CD4-positive, alpha-beta T cell (primary cell): ENCODE data around the gene SEPTIN8. TPM values are rescaled to one million over a fixed set of nuclear protein-coding genes. Genes with fewer than 3 reads are reported as not detected.

Experiments used
- ATAC-seq: fragments of 200-7000 bp; cut with Tn5 transposase; one replicate; pipeline ENCODE4 v1.10.0; 2022; ENCODE audit warnings: mild to moderate bottlenecking; ENCODE audit not compliant: poor library complexity
- CTCF ChIA-PET: fragments of 350-600 bp; sonication (Branson Sonifier 250); formaldehyde crosslinking; loops from one replicate; lab custom pipeline; 2021; ENCODE audit warnings: antibody characterized with exemption, inconsistent platforms; lab: Charles Lee
- POLR2A ChIA-PET: fragments of 350-600 bp; sonication (Branson Sonifier 250); formaldehyde crosslinking; loops from one replicate; lab custom pipeline; 2021; ENCODE audit warnings: antibody characterized with exemption, inconsistent platforms; lab: Charles Lee
- DNase-seq, 14 experiments: peaks; one replicate each; pipeline ENCODE4 v3.0.0-alpha.2; 2013 to 2020; ENCODE audit warnings: mixed read lengths in 2 of 14
- H3K27ac ChIP-seq, 2 donors: one replicate each; pipeline versions ENCODE4 v1.5.1 to v1.7.0; 2013; ENCODE audit warnings: low read length in 2 of 2, low read depth in 1 of 2, mild to moderate bottlenecking in 1 of 2
- H3K27me3 ChIP-seq, 2 experiments: 1 replicate in 1 of 2; 2 replicates in 1 of 2; pipeline versions ENCODE4 v1.6.1 to v1.7.0; 2013; ENCODE audit warnings: low read length in 2 of 2, control low read depth in 1 of 2, mild to moderate bottlenecking in 1 of 2, moderate library complexity in 1 of 2; ENCODE audit not compliant: insufficient read depth in 2 of 2, control insufficient read depth in 1 of 2
- H3K36me3 ChIP-seq: one replicate; pipeline ENCODE4 v1.6.1; 2013; ENCODE audit warnings: low read length, control low read depth; ENCODE audit not compliant: insufficient read depth
- H3K4me1 ChIP-seq: one replicate; pipeline ENCODE4 v1.6.1; 2013; ENCODE audit warnings: low read length, control low read depth; ENCODE audit not compliant: insufficient read depth
- H3K4me3 ChIP-seq: one replicate; pipeline ENCODE4 v1.5.1; 2013; ENCODE audit warnings: mild to moderate bottlenecking, low read length, moderate library complexity
- H3K9me3 ChIP-seq, 2 experiments: 1 replicate in 1 of 2; 2 replicates in 1 of 2; pipeline versions ENCODE4 v1.6.1 to v1.7.0; 2013; ENCODE audit warnings: low read length in 2 of 2, mild to moderate bottlenecking in 2 of 2, control low read depth in 1 of 2, moderate library complexity in 1 of 2; ENCODE audit not compliant: control insufficient read depth in 1 of 2, insufficient read depth in 1 of 2
- H3K27ac Mint-ChIP-seq: one replicate; pipeline ENCODE4 v1.8.0; 2020; ENCODE audit warnings: mixed read lengths
- H3K27me3 Mint-ChIP-seq: one replicate; pipeline ENCODE4 v1.8.0; 2021; ENCODE audit warnings: mixed read lengths
- H3K36me3 Mint-ChIP-seq: one replicate; pipeline ENCODE4 v1.8.0; 2021; ENCODE audit warnings: low read depth, mixed read lengths
- H3K4me1 Mint-ChIP-seq: one replicate; pipeline ENCODE4 v1.8.0; 2021; ENCODE audit warnings: low read depth, mixed read lengths
- H3K4me3 Mint-ChIP-seq: one replicate; pipeline ENCODE4 v1.8.0; 2020; ENCODE audit warnings: mild to moderate bottlenecking, mixed read lengths
- H3K9me3 Mint-ChIP-seq: one replicate; pipeline ENCODE4 v1.8.0; 2020; ENCODE audit warnings: mixed read lengths
- intact Hi-C, 2 experiments: fragments of 100-400 bp; cut with DNase I in 1 of 2; cut with micrococcal nuclease in 1 of 2; formaldehyde crosslinking; loops; one replicate each; pipeline versions ENCODE4 v1.15.1 to v1.9.0; 2023 to 2025; cut with DNase I, micrococcal nuclease
- total RNA-seq, 174 experiments: library from RNA in 2 of 174; stranded (reverse) in 2 of 174; gene quantifications; one replicate each; pipeline ENCODE4 v1.2.3 and lab custom pipeline; 2021 to 2026
- TF ChIP-seq, protein P1 (sequence below): fragments of 200-600 bp; IDR thresholded peaks from one replicate; pipeline ENCODE4 v1.8.0; 2022; ENCODE audit warnings: antibody characterized with exemption, mild to moderate bottlenecking

SEPTIN8 gene
- total RNA-seq, 2 experiments from 2014 or later: 4.4 to 5.3 TPM

DNA sequence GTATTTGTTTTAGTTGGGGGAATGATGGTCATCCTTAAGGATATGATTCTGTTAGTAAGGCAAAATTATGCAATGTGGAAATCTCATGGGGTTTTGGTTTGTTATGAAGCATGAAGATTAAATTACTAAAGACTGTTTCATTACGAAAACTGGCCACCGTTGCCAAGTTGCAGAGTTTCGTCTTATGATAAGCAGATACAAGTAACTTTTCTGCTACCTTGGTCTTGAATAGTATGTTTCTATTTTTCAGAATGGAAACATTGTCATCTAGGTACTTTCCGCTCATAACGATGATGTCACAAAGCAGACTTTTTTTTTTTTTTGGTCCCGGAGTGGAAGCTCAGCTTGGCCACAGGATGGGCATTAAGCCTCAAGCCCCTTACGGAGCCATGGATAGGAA lies 25.6 kb downstream of the SEPTIN8 start:
- H3K4me1 Mint-ChIP-seq: peaks cover 24% of the 10 kb centered on the region

GRCh38 chr5:132750471-132751230 lies 26.4 kb downstream of the SEPTIN8 start:
- no peak overlapping the region for H3K27ac ChIP-seq
- no peaks in the 10 kb centered on the region for H3K36me3 ChIP-seq
- no peak for ATAC-seq
- peaks cover 24% of the 10 kb centered on the region for H3K4me1 Mint-ChIP-seq
- peak overlapping the region; percentile 41 for H3K27ac Mint-ChIP-seq
- H3K4me3 ChIP-seq: no peak overlapping the region
- ChIA-PET POLR2A (interaction anchor here (0.9 to 1.2 kb wide), 3 partner anchors 13 to 301 kb away, joined by 3 to 5 read pairs (median 3); partner anchors contain the start of genes GDF9, HSPA4, KIF3A and UQCRQ), CTCF (interaction anchor here (1.2 kb wide), 1 partner anchor 69 kb away, joined by 3 read pairs; no protein-coding TSS in a partner anchor)
- no peak overlapping the region for H3K4me3 Mint-ChIP-seq
- H3K27me3 ChIP-seq: no peaks in the 10 kb centered on the region
- H3K9me3 ChIP-seq: no peaks in the 10 kb centered on the region
- peaks cover 14% of the 10 kb centered on the region for H3K4me1 ChIP-seq
- H3K9me3 Mint-ChIP-seq: no peaks in the 10 kb centered on the region
- no peaks in the 10 kb centered on the region for H3K27me3 Mint-ChIP-seq
- H3K36me3 Mint-ChIP-seq: peaks cover 20% of the 10 kb centered on the region
- no peak for DNase-seq
- TF ChIP-seq, protein P1, sequence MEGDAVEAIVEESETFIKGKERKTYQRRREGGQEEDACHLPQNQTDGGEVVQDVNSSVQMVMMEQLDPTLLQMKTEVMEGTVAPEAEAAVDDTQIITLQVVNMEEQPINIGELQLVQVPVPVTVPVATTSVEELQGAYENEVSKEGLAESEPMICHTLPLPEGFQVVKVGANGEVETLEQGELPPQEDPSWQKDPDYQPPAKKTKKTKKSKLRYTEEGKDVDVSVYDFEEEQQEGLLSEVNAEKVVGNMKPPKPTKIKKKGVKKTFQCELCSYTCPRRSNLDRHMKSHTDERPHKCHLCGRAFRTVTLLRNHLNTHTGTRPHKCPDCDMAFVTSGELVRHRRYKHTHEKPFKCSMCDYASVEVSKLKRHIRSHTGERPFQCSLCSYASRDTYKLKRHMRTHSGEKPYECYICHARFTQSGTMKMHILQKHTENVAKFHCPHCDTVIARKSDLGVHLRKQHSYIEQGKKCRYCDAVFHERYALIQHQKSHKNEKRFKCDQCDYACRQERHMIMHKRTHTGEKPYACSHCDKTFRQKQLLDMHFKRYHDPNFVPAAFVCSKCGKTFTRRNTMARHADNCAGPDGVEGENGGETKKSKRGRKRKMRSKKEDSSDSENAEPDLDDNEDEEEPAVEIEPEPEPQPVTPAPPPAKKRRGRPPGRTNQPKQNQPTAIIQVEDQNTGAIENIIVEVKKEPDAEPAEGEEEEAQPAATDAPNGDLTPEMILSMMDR: no peak
- intact Hi-C loops: no loop called here

More for the DNA sequence above, 25.6 kb downstream of the SEPTIN8 start:
- DNase-seq (peak in 3 of 14 experiments; percentile 9 to 46 (median 43)), ATAC-seq (no peak)
- ChIA-PET CTCF (no interaction called here), POLR2A (interaction anchor here (1.2 kb wide), 1 partner anchor 14 kb away, joined by 3 read pairs; the partner anchor contains the start of gene KIF3A)
- intact Hi-C loops: no loop called here
- TF ChIP-seq, protein P1: no peak
- Histone ChIP-seq H3K9me3 (no peaks in the 10 kb centered on the region), H3K36me3 (no peaks in the 10 kb centered on the region), H3K27ac (no peak overlapping the region), H3K4me3 (no peak overlapping the region), H3K27me3 (no peaks in the 10 kb centered on the region), H3K4me1 (peaks cover 13% of the 10 kb centered on the region)
- Mint-ChIP-seq H3K9me3 (no peaks in the 10 kb centered on the region), H3K36me3 (peaks cover 20% of the 10 kb centered on the region), H3K4me3 (no peak overlapping the region), H3K27ac (peak overlapping the region; percentile 41), H3K27me3 (no peaks in the 10 kb centered on the region)

DNA sequence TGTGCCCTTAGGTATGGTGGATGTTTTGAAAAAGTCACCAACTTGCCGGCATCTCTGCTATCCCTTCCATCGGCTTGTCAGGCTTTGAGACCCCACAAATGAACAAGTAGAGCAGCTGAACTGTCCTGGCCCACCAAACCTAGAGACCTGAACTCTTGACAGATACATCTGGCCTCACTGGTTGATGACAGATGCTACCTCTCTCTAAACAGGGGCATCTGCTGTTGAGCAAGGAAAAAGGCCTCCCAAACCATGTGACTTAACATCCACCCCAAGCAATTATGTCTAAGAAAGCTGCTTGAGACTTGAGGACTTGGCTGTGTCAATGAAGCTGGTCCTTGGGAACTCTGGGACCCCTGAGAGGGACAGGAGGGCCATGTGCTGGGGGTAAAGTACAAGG lies 27.5 kb downstream of the SEPTIN8 start:
- Histone ChIP-seq H3K27me3 (no peaks in the 10 kb centered on the region), H3K4me1 (peaks cover 14% of the 10 kb centered on the region), H3K4me3 (no peak overlapping the region), H3K36me3 (no peaks in the 10 kb centered on the region), H3K9me3 (no peaks in the 10 kb centered on the region), H3K27ac (no peak overlapping the region)
- Mint-ChIP-seq H3K27me3 (no peaks in the 10 kb centered on the region), H3K4me1 (peaks cover 24% of the 10 kb centered on the region), H3K36me3 (peaks cover 16% of the 10 kb centered on the region), H3K27ac (peak overlapping the region; percentile 41), H3K4me3 (peak overlapping the region; percentile 52), H3K9me3 (no peaks in the 10 kb centered on the region)
- DNase-seq (no peak), ATAC-seq (no peak)
- ChIA-PET CTCF (interaction anchor here (1.1 kb wide), 1 partner anchor 71 kb away, joined by 3 read pairs; no protein-coding TSS in a partner anchor), POLR2A (interaction anchor here (1.2 kb wide), 1 partner anchor 12 kb away, joined by 5 read pairs; the partner anchor contains the start of gene KIF3A)
- intact Hi-C loops: no loop called here
- TF ChIP-seq, protein P1: no peak
